Stimulated activated CD4-positive, alpha-beta T cell treated with anti-CD3 and anti-CD28 coated beads, TNF-alpha, amount 100 ng/mL, for 4 hours (primary cell): ENCODE data around the gene KTI12.
"Not testable (repeated sequence)": the region's sequence is repeated elsewhere in the genome, so short reads cannot be mapped to it uniquely, and the experiment has no call there.

Source experiments
- DNase-seq, 3 experiments: peaks; one replicate each; pipeline ENCODE4 v3.0.0-alpha.2; 2020; ENCODE audit warnings: low read depth in 3 of 3

Gene KTI12

DNA sequence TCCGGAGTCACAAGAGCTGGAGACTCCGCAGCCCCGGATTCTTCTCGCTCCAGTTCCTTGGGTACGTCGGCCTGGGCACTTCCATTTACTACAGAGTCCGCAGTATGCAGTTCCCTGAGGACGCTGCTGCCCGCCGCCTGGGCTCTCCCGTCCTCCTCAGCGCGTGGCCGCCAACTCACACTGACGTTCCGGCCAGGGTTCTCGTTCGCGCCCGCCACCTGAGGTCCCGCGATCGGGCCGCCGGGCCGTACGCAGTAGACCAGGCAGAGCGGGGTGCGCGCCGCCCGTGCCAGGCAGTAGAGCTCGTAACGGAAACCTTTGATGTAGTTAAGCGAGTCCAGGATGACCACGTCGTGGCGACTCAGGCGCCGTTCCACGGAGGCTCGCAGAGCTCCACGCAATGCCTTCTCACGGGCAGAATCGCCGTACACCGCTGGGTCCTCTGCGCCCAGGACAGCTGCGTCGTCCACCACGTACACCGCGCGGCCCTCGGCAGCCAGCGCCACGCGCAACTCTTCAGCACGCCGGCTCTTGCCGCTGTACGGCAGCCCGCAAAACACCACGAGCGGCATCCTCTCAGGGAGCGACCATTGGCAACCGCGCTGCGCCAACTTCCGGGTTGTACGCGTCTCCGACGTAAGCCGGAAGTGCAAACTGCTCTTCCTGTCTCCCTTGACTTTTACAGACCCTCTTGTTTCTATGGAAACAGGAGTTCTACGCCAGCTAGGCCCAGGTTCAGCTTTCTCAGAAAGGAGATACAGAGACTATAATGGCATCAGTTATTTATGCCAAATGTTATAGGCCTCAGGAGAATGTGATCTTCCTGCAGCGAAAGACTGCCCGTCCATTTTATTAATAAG lies at the start of gene KTI12:
Gene KTI12 (minus strand): TSS at position 621 of the 860 bp plus-strand sequence. CDS start 49 bp downstream, at position 572.
- peak; percentile 52 to 77 (median 74) for DNase-seq

- no peak for DNase-seq
Measured at GRCh38 chr1:52080014-52080415, 46.4 kb upstream of the KTI12 start.

DNA sequence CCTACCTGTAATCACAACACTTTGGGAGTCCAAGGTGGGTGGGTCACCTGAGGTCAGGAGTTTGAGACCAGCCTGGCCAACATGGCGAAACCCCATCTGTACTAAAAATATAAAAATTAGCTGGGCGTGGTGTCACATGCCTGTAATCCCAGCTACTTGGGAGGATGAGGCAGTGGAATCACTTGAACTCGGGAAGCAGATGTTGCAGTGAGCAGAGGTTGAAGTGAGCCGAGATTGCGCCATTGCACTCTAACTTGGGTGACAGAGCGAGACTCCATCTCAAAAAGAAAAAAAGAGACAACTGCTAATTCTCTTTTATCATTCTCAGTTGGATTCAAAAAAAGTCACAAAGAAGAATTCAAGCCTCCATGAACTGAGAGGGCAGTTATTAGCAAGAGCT lies 43.7 kb upstream of the KTI12 start:
- not testable (repeated sequence) for DNase-seq

- DNase-seq = no peak
Measured at GRCh38 chr1:52072291-52072690, 38.7 kb upstream of the KTI12 start.

DNA sequence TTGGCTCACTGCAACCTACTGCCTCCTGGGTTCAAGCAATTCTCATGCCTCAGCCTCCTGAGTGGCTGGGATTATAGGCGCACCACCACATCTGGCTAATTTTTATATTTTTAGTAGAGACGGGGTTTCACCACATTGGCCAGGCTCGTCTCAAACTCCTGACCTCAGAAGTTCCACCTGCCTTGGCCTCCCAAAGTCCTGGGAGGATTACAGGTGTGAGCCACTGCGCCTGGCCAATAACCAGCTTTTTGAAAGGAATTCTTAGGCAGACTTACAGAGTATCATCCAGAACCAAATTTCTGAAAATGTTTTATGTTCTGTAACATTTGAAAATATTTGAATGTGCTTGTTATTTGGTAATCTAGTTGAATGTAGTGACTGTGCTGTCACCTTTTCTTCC lies 37.1 kb upstream of the KTI12 start:
- DNase-seq = no peak

DNA sequence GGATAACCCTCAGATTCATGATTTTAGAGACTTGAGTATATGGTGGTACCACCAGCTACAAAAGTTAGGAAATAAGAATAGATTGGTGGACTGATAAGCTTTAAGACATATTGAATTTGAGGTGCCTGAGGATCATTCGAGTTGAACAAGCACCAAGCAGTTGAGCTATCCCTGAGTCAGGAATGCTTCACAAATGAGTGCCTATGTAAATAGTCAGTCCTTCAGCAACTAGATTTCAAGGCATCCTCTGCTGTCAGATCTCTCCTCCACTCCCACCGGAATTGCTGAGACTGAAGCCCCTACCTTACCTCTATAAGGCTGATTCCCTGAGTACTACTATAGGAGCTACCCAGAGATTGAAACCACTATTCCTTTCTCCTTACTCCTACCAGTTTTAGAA lies 29.6 kb upstream of the KTI12 start:
- DNase-seq = no peak

- no peak for DNase-seq
Measured at GRCh38 chr1:52060822-52061221, 27.2 kb upstream of the KTI12 start.

- DNase-seq = no peak
Measured at GRCh38 chr1:52059888-52060287, 26.3 kb upstream of the KTI12 start.

DNA sequence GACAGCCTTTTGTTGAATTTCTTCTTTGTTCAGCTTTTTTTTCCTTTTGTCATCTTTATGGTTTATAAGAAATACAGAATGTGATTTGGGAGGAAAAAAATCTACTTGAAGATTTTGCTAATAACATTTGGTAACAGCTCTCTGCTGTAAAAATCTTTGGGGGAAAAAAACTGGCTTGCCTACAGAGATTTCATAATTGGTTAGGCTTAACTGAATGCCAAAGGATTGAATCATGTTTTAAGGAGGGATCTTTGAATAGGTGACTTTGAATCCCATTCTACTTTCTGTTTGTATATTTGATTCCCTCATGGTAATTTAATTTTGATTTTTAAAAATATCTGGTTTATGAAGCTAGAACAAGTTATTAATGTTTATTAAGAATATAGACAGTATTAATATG lies 25.7 kb upstream of the KTI12 start:
- DNase-seq = no peak

DNA sequence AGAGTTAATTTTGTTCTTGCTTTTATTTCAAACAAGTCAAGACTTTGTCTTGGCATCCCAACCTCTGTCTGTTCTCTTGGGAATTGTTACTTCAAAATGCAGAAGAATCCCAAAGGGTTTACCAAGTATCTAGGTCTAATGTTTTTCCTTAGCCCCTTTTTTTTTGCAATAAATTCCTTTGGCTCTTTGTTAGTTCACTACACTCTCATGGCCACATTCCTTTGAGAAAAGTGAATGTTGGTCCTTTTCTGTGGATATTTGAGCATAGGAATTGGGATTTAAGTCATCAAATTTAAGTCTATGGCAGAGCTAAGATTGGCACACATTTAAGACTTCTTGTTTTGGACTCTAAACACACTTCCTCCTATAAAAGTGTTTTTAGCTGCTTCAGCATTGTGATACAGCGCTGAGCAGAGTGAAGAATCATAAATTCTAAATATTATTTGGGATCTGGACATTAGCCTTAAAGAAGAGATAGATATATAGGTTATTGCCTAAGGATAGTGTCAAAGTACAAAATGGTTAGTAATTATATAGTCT lies 24.3 kb upstream of the KTI12 start:
- DNase-seq = no peak

DNA sequence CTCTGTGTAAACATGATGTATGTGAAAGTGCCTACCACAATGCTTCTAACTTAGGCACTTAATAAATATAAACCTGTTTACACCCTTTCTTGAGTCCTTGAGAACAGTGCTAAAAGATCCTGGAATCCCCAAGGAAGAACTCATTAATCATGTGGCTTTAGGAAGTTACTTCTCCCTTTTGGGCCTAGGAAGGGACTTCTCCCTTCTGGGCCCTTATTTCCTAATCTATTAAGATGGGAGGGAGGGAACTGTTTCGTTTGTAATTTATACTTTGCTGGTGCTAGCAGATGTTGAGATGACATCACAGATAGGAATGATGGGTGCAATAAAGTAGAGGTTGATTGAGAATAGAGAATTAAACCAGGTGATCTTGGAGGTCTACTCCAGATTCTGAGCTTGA lies 23.6 kb upstream of the KTI12 start:
- no peak for DNase-seq

DNA sequence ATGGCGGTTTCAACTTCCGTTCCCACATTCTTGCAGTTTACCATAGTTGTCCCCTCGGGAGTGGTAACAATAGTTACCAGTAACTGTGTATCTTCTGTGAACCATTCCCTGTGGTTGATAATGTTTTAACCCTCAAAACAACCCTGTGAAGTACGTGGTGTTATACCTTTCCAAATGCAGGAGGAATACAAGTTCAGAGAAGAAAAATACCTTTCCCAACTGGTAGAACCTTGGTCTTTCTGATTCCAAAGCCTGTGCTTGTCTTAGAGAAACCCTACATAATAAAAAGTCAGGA lies 23.3 kb upstream of the KTI12 start:
- no peak for DNase-seq

- peak; percentile 77 to 85 (median 83) for DNase-seq
Measured at GRCh38 chr1:52056163-52056936, 22.7 kb upstream of the KTI12 start, which contains the start of gene BTF3L4. Gene BTF3L4, plus strand, starts transcription at chr1:52056295. Its CDS starts 3,553 bp downstream, at chr1:52059848.

- no peak for DNase-seq
Measured at GRCh38 chr1:52055866-52056162, 22.2 kb upstream of the KTI12 start.

GRCh38 chr1:52055066-52055865 lies 21.7 kb upstream of the KTI12 start, which contains the start of gene TXNDC12:
Gene TXNDC12, minus strand, starts transcription at chr1:52055191. Its CDS starts 95 bp downstream, at chr1:52055096.
- peak in 1 of 3 experiments; percentile 35 for DNase-seq

DNA sequence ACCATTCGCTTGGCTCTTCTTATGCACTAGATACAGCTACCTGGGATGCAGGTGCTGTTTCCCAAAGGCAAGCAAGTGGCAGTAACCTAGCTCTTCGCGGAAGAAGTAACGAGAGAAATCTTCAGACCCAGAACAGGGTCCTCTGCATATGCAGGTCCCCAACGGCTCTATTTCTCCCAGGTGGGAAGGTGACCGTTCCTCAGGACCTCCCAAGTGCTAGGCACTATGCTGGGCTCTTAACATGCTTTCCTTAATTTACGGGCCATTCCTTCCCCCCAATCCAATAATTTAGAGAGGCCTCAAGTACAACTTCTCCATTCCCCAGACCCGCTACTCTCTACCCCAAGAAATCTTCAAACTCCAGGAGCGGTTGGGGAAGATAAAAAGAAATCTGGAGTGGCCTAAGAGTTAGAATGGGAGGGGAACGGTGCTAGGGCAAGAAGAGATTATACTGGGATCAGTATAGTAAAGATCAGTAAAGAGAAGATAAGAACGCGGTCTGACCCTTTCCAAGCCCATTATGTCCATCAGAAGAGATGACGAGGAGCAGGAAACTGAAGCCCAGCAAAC lies 21.0 kb upstream of the KTI12 start:
- DNase-seq = no peak

GRCh38 chr1:52053862-52054261 lies 20.3 kb upstream of the KTI12 start:
- no peak for DNase-seq

- DNase-seq = not testable (repeated sequence)
Measured at GRCh38 chr1:52049337-52049736, 15.7 kb upstream of the KTI12 start.

GRCh38 chr1:52045666-52046195 lies 12.1 kb upstream of the KTI12 start:
- DNase-seq = not testable (repeated sequence)

DNA sequence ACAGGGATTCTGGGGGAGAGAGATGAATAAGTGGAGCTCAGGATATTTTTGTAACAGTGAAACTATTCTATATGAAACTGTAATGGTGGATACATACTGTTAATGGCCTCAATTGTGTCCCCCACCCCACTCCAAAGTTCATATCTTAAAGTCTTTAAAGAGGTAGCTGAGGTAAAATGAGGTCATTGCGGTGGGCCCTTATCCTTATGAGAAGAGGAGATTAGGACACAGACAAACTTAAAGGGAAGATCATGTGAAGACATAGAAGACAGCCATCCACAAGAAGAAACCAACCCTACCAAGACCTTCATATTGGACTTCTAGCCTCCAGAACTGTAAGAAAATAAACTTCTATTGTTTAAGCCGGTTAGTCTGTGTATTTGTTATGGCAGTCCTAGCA lies 11.6 kb upstream of the KTI12 start:
- no peak for DNase-seq

- DNase-seq = no peak
Measured at GRCh38 chr1:52041551-52042185, 8.1 kb upstream of the KTI12 start.
